GM23338 (cell line): Measurements from ENCODE around the gene FOXI2. TPM values are rescaled to one million over a fixed set of nuclear protein-coding genes. Genes with fewer than 3 reads are reported as not detected.

Experiments used
- ATAC-seq: fragments of 200-7000 bp; cut with Tn5 transposase; 3 replicates; pipeline ENCODE4 v1.9.1; 2020
- DNase-seq: peaks from one replicate; pipeline ENCODE4 v3.0.0-alpha.2; 2015; ENCODE audit warnings: low spot score
- H2AFZ ChIP-seq: fragments of 200-600 bp; sonication (generic); 2 replicates; pipeline ENCODE4 v1.8.0; 2016; ENCODE audit warnings: antibody characterized with exemption, mild to moderate bottlenecking, moderate library complexity
- H3F3A ChIP-seq: fragments of 200-600 bp; sonication (generic); replicated peaks from 2 replicates; pipeline ENCODE4 v1.8.0; 2017; ENCODE audit warnings: antibody characterized with exemption, mixed run types, low read depth
- H3K27ac ChIP-seq: fragments of 200-600 bp; sonication (generic); 2 replicates; pipeline ENCODE4 v1.6.1; 2016; ENCODE audit warnings: low read depth
- H3K27me3 ChIP-seq: fragments of 200-600 bp; sonication (generic); 2 replicates; pipeline ENCODE4 v1.8.0; 2016; ENCODE audit warnings: mild to moderate bottlenecking, mixed run types, moderate library complexity; ENCODE audit not compliant: insufficient read depth
- H3K36me3 ChIP-seq: fragments of 200-600 bp; sonication (generic); 2 replicates; pipeline ENCODE4 v1.8.0; 2016; ENCODE audit warnings: mild to moderate bottlenecking; ENCODE audit not compliant: insufficient read depth
- H3K4me1 ChIP-seq: fragments of 200-600 bp; sonication (generic); 2 replicates; pipeline ENCODE4 v1.8.0; 2016; ENCODE audit warnings: mild to moderate bottlenecking, moderate library complexity; ENCODE audit not compliant: insufficient read depth
- H3K4me2 ChIP-seq: fragments of 200-600 bp; sonication (generic); 2 replicates; pipeline ENCODE4 v1.7.1; 2017; ENCODE audit warnings: mixed run types
- H3K4me3 ChIP-seq: fragments of 200-600 bp; sonication (generic); 2 replicates; pipeline ENCODE4 v1.6.1; 2016; ENCODE audit warnings: mixed run types
- H3K79me2 ChIP-seq: fragments of 200-600 bp; sonication (generic); replicated peaks from 2 replicates; pipeline ENCODE4 v1.8.0; 2017; ENCODE audit warnings: mild to moderate bottlenecking; ENCODE audit not compliant: insufficient read depth
- H3K9me2 ChIP-seq: fragments of 200-600 bp; sonication (generic); 2 replicates; pipeline ENCODE4 v1.8.0; 2017; ENCODE audit not compliant: insufficient read depth
- H4K20me1 ChIP-seq: fragments of 200-600 bp; sonication (generic); replicated peaks from 2 replicates; pipeline ENCODE4 v1.8.0; 2017; ENCODE audit warnings: mild to moderate bottlenecking; ENCODE audit not compliant: insufficient read depth
- H3K27ac Mint-ChIP-seq: 2 replicates; pipeline ENCODE4 v1.8.0; 2020; ENCODE audit warnings: inconsistent platforms, mild to moderate bottlenecking, moderate library complexity, mixed read lengths
- H3K27me3 Mint-ChIP-seq: 3 replicates; pipeline ENCODE4 v1.8.0; 2022; ENCODE audit warnings: low read depth, mild to moderate bottlenecking, moderate library complexity, mixed read lengths, inconsistent platforms; ENCODE audit not compliant: insufficient read depth, poor library complexity
- H3K36me3 Mint-ChIP-seq: 3 replicates; pipeline ENCODE4 v1.8.0; 2021; ENCODE audit warnings: low read depth, mild to moderate bottlenecking, inconsistent platforms, moderate library complexity, mixed read lengths
- H3K4me1 Mint-ChIP-seq: 3 replicates; pipeline ENCODE4 v1.8.0; 2020; ENCODE audit warnings: mild to moderate bottlenecking, inconsistent platforms, mixed read lengths
- H3K4me3 Mint-ChIP-seq: 3 replicates; pipeline ENCODE4 v1.8.0; 2021; ENCODE audit warnings: moderate library complexity, mild to moderate bottlenecking, inconsistent platforms, mixed read lengths
- H3K9me3 Mint-ChIP-seq: 3 replicates; pipeline ENCODE4 v1.8.0; 2020; ENCODE audit warnings: moderate library complexity, mild to moderate bottlenecking, inconsistent platforms, mixed read lengths
- CTCF ChIP-seq, 2 experiments: fragments of 200-600 bp in 1 of 2; sonication (generic) in 1 of 2; conservative IDR thresholded peaks; 2 replicates each; pipeline versions ENCODE4 v1.5.1 to v1.6.1; 2016 to 2017; ENCODE audit warnings: antibody characterized with exemption in 2 of 2, low read depth in 2 of 2, mild to moderate bottlenecking in 2 of 2, moderate library complexity in 1 of 2
- EZH2 ChIP-seq: fragments of 200-600 bp; sonication (generic); IDR thresholded peaks from one replicate; pipeline ENCODE4 v1.8.0; 2017; ENCODE audit warnings: antibody characterized with exemption, mild to moderate bottlenecking, low read depth; ENCODE audit not compliant: unreplicated experiment
- EZH2phosphoT487 ChIP-seq: fragments of 200-600 bp; sonication (generic); IDR thresholded peaks from one replicate; pipeline ENCODE4 v1.8.1; 2018; ENCODE audit warnings: antibody characterized with exemption; ENCODE audit not compliant: unreplicated experiment
- JUNB ChIP-seq: IDR thresholded peaks from one replicate; pipeline ENCODE4 v1.6.1; 2016; ENCODE audit warnings: antibody characterized with exemption; ENCODE audit not compliant: unreplicated experiment
- ZNF114 ChIP-seq: fragments of 250-450 bp; sonication (Bioruptor Pico); IDR thresholded peaks from 2 replicates; pipeline ENCODE4 v1.5.0; 2020; ENCODE audit warnings: mild to moderate bottlenecking, moderate library complexity
- polyA plus RNA-seq: library from polyadenylated mRNA; unstranded; fragments of >200 nt; fragmentation: Nextera tagmentation; extraction: Ambion mirVana; gene quantifications from 2 replicates; pipeline ENCODE4 v1.2.1, GENCODE V29; 2016
- total RNA-seq: library from RNA; depleted of rRNA; stranded (reverse); fragments of >200 nt; shearing (Covaris generic); gene quantifications from 2 replicates; pipeline ENCODE4 v1.2.3, GENCODE V29; 2014
- TF ChIP-seq, protein P1 (sequence below): IDR thresholded peaks from one replicate; pipeline ENCODE4 v1.6.1; 2018; ENCODE audit warnings: antibody characterized with exemption; ENCODE audit not compliant: unreplicated experiment

Gene FOXI2
- total and polyA plus RNA-seq, 2 experiments from 2014 or later = 0.74 to 1.3 TPM

GRCh38 chr10:127715249-127715648 lies 21.7 kb upstream of the FOXI2 start:
- ATAC-seq (peak; percentile 62), DNase-seq (peak; percentile 23)
- H3K27me3 ChIP-seq = no peaks in the 10 kb centered on the region
- Mint-ChIP-seq H3K4me1 (no peaks in the 10 kb centered on the region; the same call in 2 of the 3 replicates), H3K27me3 (peaks cover 3% of the 10 kb centered on the region), H3K36me3 (no peaks in the 10 kb centered on the region), H3K9me3 (peaks cover 9% of the 10 kb centered on the region), H3K4me3 (no peak overlapping the region), H3K27ac (no peak overlapping the region)
- no peaks in the 10 kb centered on the region for H3K4me1 ChIP-seq
- no peaks in the 10 kb centered on the region for H3K79me2 ChIP-seq
- H3K27ac ChIP-seq = no peak overlapping the region
- no peaks in the 10 kb centered on the region for H4K20me1 ChIP-seq
- no peaks in the 10 kb centered on the region for H3K9me2 ChIP-seq
- TF ChIP-seq, protein P1, sequence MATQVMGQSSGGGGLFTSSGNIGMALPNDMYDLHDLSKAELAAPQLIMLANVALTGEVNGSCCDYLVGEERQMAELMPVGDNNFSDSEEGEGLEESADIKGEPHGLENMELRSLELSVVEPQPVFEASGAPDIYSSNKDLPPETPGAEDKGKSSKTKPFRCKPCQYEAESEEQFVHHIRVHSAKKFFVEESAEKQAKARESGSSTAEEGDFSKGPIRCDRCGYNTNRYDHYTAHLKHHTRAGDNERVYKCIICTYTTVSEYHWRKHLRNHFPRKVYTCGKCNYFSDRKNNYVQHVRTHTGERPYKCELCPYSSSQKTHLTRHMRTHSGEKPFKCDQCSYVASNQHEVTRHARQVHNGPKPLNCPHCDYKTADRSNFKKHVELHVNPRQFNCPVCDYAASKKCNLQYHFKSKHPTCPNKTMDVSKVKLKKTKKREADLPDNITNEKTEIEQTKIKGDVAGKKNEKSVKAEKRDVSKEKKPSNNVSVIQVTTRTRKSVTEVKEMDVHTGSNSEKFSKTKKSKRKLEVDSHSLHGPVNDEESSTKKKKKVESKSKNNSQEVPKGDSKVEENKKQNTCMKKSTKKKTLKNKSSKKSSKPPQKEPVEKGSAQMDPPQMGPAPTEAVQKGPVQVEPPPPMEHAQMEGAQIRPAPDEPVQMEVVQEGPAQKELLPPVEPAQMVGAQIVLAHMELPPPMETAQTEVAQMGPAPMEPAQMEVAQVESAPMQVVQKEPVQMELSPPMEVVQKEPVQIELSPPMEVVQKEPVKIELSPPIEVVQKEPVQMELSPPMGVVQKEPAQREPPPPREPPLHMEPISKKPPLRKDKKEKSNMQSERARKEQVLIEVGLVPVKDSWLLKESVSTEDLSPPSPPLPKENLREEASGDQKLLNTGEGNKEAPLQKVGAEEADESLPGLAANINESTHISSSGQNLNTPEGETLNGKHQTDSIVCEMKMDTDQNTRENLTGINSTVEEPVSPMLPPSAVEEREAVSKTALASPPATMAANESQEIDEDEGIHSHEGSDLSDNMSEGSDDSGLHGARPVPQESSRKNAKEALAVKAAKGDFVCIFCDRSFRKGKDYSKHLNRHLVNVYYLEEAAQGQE = no peak
- TF ChIP-seq CTCF (conservative IDR thresholded peaks at IDR 0.05; ENCODE audit: low read depth in 2 of 2) (peak in 1 of 2 experiments; percentile 45; a peak in 2 of 4 replicates), ZNF114 (CRISPR knock-in tag) (no peak), JUNB (no peak), EZH2phosphoT487 (no peak)
- H3K36me3 ChIP-seq = no peaks in the 10 kb centered on the region
- no peaks in the 10 kb centered on the region for H3F3A ChIP-seq
- H3K4me3 ChIP-seq = no peak overlapping the region
- H3K4me2 ChIP-seq = no peak overlapping the region
- no peak overlapping the region for H2AFZ ChIP-seq

DNA sequence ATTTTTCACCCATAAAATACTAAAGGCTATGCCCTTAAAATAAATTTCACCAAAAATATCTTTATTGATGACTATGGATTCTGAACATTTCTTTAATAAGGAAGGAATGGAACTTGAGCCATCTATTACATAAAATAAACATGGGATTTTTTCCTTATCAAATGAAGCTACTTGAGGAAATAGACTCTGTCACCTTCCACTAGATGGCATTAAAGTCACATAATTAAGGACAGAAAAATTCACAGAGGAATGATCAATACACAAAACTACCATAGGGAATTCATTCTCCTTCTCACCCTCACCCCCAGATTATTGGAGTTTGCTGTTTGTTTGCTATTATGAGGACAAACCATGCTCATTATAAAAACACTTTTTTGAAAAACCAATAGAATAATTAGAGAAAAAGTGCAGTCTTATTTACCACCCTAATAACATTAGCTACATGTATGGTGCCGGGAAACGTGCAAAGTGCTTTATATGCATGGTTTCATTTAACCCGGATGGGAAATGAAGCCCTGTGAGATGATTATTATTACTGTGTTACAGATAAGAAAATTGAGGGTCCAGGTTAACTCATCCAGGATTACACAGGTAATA lies 21.1 kb upstream of the FOXI2 start:
- no peaks in the 10 kb centered on the region for H3K9me2 ChIP-seq
- ATAC-seq (peak; percentile 41; the same call in 2 of the 3 replicates), DNase-seq (peak; percentile 67)
- no peaks in the 10 kb centered on the region for H3F3A ChIP-seq
- H3K27ac Mint-ChIP-seq = no peak overlapping the region
- no peak overlapping the region for H3K4me2 ChIP-seq
- H3K4me3 Mint-ChIP-seq = no peak overlapping the region
- H3K36me3 Mint-ChIP-seq = no peaks in the 10 kb centered on the region
- no peaks in the 10 kb centered on the region for H3K79me2 ChIP-seq
- no peaks in the 10 kb centered on the region for H4K20me1 ChIP-seq
- no peak for TF ChIP-seq JUNB
- TF ChIP-seq CTCF (conservative IDR thresholded peaks at IDR 0.05; ENCODE audit: low read depth in 2 of 2) = peak; percentile 56 to 71
- TF ChIP-seq, protein P1 = no peak
- TF ChIP-seq ZNF114 (CRISPR knock-in tag) = no peak
- no peak for TF ChIP-seq EZH2
- no peak for TF ChIP-seq EZH2phosphoT487
- H3K27ac ChIP-seq = no peak overlapping the region
- H3K36me3 ChIP-seq = no peaks in the 10 kb centered on the region
- H2AFZ ChIP-seq = no peak overlapping the region
- no peaks in the 10 kb centered on the region; the same call in 2 of the 3 replicates for H3K4me1 Mint-ChIP-seq
- peaks cover 8% of the 10 kb centered on the region; the same call in 2 of the 3 replicates for H3K9me3 Mint-ChIP-seq
- H3K4me3 ChIP-seq = no peak overlapping the region
- H3K27me3 Mint-ChIP-seq = peaks cover 3% of the 10 kb centered on the region
- H3K27me3 ChIP-seq = no peaks in the 10 kb centered on the region
- H3K4me1 ChIP-seq = no peaks in the 10 kb centered on the region
